Fibroblast of the aortic adventitia (primary cell): ENCODE data around the gene GPER1. TPM values are rescaled to one million over a fixed set of nuclear protein-coding genes. Genes with fewer than 3 reads are reported as not detected.

Experiments used
- DNase-seq: peaks from one replicate; pipeline ENCODE4 v3.0.0-alpha.2; 2010; ENCODE audit warnings: low read depth
- H3K4me3 ChIP-seq: 2 replicates; pipeline ENCODE4 v1.5.1; 2011; ENCODE audit warnings: low read depth, mild to moderate bottlenecking, control low read depth, low read length, moderate library complexity
- total RNA-seq: library from RNA; depleted of rRNA; stranded (reverse); fragments of >200 nt; gene quantifications from 2 replicates; pipeline ENCODE4 v1.2.3, GENCODE V29; 2012; ENCODE audit warnings: low replicate concordance
- TF ChIP-seq, protein P1 (sequence below): IDR thresholded peaks from 2 replicates; pipeline ENCODE4 v1.5.1; 2011; ENCODE audit warnings: mild to moderate bottlenecking, low read length, control low read depth, inconsistent platforms; ENCODE audit not compliant: insufficient read depth

GPER1 gene
- total RNA-seq, 1 donor, result 6.4 TPM

DNA sequence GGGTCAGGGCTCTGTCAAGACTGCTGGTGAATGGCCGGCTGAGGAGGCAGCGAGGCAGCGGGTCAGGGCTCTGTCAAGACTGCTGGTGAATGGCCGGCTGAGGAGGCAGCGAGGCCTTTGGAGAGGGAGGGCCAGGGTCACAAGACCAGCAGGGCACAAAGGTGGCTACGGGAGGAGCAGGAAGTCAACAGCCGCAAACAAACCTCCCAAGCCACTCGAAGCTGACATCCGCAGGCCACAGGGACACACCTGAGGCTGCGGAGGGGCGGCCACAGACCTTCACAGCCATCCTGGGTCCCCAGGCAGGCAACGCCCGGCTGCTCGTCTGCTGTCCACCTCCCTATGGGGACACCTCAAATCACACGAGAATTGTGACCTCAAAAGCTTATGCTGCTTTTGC is 8.9 kb upstream of the GPER1 start:
- TF ChIP-seq, protein P1, sequence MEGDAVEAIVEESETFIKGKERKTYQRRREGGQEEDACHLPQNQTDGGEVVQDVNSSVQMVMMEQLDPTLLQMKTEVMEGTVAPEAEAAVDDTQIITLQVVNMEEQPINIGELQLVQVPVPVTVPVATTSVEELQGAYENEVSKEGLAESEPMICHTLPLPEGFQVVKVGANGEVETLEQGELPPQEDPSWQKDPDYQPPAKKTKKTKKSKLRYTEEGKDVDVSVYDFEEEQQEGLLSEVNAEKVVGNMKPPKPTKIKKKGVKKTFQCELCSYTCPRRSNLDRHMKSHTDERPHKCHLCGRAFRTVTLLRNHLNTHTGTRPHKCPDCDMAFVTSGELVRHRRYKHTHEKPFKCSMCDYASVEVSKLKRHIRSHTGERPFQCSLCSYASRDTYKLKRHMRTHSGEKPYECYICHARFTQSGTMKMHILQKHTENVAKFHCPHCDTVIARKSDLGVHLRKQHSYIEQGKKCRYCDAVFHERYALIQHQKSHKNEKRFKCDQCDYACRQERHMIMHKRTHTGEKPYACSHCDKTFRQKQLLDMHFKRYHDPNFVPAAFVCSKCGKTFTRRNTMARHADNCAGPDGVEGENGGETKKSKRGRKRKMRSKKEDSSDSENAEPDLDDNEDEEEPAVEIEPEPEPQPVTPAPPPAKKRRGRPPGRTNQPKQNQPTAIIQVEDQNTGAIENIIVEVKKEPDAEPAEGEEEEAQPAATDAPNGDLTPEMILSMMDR, result no peak
- no peak for DNase-seq
- no peak overlapping the region for H3K4me3 ChIP-seq

DNA sequence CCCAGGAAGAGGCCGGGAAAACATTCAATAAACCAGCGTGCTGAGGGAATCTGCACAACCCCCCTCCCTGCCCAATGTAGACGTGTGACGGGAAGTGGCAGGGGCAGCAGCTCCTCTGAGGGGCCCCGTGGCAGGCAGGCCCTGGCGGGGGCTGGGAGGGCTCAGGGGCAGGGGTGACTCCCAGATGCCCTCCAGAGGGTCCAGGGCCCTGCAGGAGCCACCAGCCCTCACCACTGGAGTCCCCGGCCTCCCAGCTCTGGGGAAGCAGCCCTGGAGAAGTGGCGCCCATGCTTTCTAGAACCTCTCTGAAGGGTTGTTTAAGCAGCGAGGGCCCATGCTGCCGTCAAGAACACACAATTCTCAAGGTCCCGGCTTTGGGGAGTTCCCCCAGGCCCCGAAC is 8.4 kb upstream of the GPER1 start:
- TF ChIP-seq, protein P1, result no peak
- no peak overlapping the region for H3K4me3 ChIP-seq
- no peak for DNase-seq

DNA sequence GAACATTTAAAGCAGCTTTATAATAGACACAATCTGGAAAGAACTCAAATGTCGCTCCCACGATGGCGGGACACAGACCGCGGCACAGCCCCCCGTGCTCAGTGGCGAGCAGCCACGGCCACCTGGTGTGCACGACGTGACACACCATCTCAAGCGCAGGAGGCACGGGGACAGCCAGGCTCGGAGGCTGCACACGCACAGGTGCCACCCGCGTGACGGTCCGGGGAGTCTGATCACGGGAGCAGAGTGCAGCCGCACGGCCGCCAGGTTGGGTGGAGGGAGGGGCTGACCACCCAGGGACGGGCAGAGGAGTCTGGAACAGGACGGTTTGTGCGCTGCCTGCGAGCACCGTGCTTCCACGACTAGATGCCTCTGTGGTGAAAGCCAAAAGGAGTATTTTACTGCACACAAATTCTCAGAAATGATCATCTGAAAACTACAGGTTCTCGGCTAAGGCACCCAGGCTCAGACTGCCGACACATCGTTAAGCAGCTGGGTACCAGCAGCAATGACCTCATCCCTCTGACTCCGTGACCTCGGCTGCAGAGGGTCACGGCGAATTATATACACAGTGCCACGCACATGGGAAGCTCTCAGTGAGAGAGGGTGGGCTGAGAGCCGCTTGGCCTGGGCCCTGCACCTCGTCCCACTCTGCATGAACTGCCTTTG is 7.5 kb upstream of the GPER1 start:
- no peak for DNase-seq
- TF ChIP-seq, protein P1, result no peak
- no peak overlapping the region for H3K4me3 ChIP-seq

DNA sequence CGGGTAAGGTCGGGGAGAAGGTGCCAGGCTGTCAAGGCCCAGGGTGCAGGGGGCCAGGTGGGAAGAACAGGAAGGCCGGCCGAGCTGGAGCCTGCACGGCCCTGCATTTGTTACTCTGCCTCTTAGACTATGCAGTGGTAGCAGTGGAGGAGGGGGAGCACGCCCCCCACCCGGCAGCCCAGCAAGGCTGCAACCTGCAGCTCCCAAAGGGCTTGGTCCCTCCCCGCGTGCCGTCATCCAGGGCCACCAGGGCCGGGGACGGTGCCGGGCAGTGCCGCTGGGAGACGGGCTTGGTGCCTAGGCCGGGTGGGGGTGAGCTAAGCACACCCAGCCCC is 7.0 kb upstream of the GPER1 start:
- H3K4me3 ChIP-seq, result no peak overlapping the region
- no peak for DNase-seq
- TF ChIP-seq, protein P1, result no peak

DNA sequence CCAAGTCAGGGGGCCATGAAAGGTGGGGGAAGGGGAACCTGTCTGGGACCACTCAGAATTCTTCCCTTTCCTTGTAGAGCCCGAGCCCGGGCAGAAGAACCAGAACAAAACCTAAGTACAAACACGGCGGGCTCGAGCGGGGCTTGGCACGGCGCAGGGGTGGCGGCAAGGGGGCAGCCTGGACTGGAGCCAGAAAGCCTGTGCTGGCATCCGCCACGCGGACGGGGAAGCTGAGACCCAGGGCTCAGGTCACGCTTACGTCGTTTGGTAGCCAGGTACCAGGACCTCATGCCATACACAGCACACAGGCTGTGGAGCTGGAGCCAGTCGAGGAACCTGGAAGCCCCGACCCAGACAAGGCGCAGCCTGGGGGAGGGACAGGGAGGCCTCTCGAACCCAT is 6.6 kb upstream of the GPER1 start:
- H3K4me3 ChIP-seq, result no peak overlapping the region
- no peak for DNase-seq
- TF ChIP-seq, protein P1, result no peak

DNA sequence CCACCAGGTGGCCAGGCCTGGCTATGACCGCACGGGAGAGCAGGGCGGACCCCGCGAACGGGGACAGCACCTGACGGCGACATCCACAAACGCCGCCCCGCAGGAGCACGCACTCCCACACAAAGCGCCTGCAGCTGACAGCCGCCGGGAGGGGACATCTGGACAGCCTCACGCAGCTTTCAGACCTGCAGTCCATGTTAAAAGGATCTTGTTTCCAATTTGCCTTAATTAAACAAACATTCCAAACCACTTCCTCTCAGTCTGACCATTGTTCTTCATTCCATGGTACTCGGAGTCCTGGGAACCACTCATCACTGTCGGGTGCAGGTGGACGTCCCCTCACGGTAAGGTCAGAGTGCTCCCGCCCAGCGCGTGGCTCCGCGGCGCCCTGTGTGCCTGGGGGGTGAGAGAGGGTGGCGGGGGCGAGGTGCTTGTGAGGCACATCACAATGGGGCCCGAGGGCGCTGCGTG is 5.9 kb upstream of the GPER1 start:
- DNase-seq, result no peak
- no peak overlapping the region for H3K4me3 ChIP-seq
- TF ChIP-seq, protein P1, result no peak
